Liver (tissue), 9 donors: ENCODE measurements around the gene ISCA1. TPM values are rescaled to one million over a fixed set of nuclear protein-coding genes. Genes with fewer than 3 reads are reported as not detected.

Experiments used
- DNase-seq: peaks from one replicate; pipeline ENCODE4 v3.0.0-alpha.2; 2017; ENCODE audit warnings: low spot score
- H3K27ac ChIP-seq, 2 donors: one replicate each; pipeline ENCODE4 v1.7.0; 2013; ENCODE audit warnings: inconsistent platforms in 2 of 2, low read length in 2 of 2, control low read depth in 1 of 2, low read depth in 1 of 2, mild to moderate bottlenecking in 1 of 2
- H3K27me3 ChIP-seq, 4 donors: one replicate each; pipeline versions ENCODE4 v1.6.1 to v1.7.0; 2013; ENCODE audit warnings: low read length in 3 of 4, inconsistent platforms in 1 of 4, mild to moderate bottlenecking in 1 of 4, moderate library complexity in 1 of 4; ENCODE audit not compliant: control insufficient read depth in 4 of 4, insufficient read depth in 4 of 4
- H3K36me3 ChIP-seq, 4 donors: one replicate each; pipeline versions ENCODE4 v1.6.1 to v1.7.0; 2013; ENCODE audit warnings: low read length in 3 of 4, mild to moderate bottlenecking in 3 of 4, low read depth in 1 of 4, moderate library complexity in 1 of 4; ENCODE audit not compliant: control insufficient read depth in 4 of 4, insufficient read depth in 3 of 4
- H3K4me1 ChIP-seq, 4 donors: one replicate each; pipeline versions ENCODE4 v1.6.1 to v1.7.0; 2013; ENCODE audit warnings: low read length in 3 of 4, mild to moderate bottlenecking in 3 of 4, moderate library complexity in 1 of 4; ENCODE audit not compliant: control insufficient read depth in 4 of 4, insufficient read depth in 4 of 4
- H3K4me3 ChIP-seq, 3 donors: one replicate each; pipeline versions ENCODE4 v1.6.1 to v1.7.0; 2013; ENCODE audit warnings: low read length in 3 of 3, control low read depth in 1 of 3, low read depth in 1 of 3, mild to moderate bottlenecking in 1 of 3
- H3K9ac ChIP-seq, 2 donors: one replicate each; pipeline ENCODE4 v1.7.0; 2013; ENCODE audit warnings: low read length in 2 of 2, mild to moderate bottlenecking in 2 of 2, moderate library complexity in 2 of 2, control low read depth in 1 of 2, low read depth in 1 of 2
- H3K9me3 ChIP-seq, 4 donors: one replicate each; pipeline versions ENCODE4 v1.6.1 to v1.7.0; 2013; ENCODE audit warnings: low read length in 3 of 4; ENCODE audit not compliant: control insufficient read depth in 4 of 4
- ATF3 ChIP-seq: IDR thresholded peaks from 2 replicates; pipeline ENCODE4 v1.6.1; 2016; ENCODE audit warnings: antibody characterized with exemption
- EGR1 ChIP-seq, 2 donors: IDR thresholded peaks; 2 replicates each; pipeline ENCODE4 v1.6.1; 2016 to 2018; ENCODE audit warnings: antibody characterized with exemption in 2 of 2, low read depth in 2 of 2
- FOXA1 ChIP-seq: IDR thresholded peaks from 2 replicates; pipeline ENCODE4 v1.6.1; 2016; ENCODE audit warnings: antibody characterized with exemption
- HNF4A ChIP-seq, 2 donors: conservative IDR thresholded peaks; 2 replicates each; pipeline ENCODE4 v1.6.1; 2016; ENCODE audit warnings: antibody characterized with exemption in 2 of 2, mild to moderate bottlenecking in 2 of 2
- HNF4G ChIP-seq: IDR thresholded peaks from 2 replicates; pipeline ENCODE4 v1.6.1; 2016; ENCODE audit warnings: antibody characterized with exemption
- JUND ChIP-seq, 2 donors: IDR thresholded peaks; 2 replicates each; pipeline ENCODE4 v1.6.1; 2016; ENCODE audit warnings: antibody characterized with exemption in 2 of 2
- NR2F2 ChIP-seq: IDR thresholded peaks from 2 replicates; pipeline ENCODE4 v1.6.1; 2016; ENCODE audit warnings: antibody characterized with exemption
- RAD21 ChIP-seq, 2 donors: IDR thresholded peaks; 2 replicates each; pipeline ENCODE4 v1.6.1; 2016; ENCODE audit warnings: antibody characterized with exemption in 2 of 2, mild to moderate bottlenecking in 2 of 2
- RXRA ChIP-seq, 2 donors: IDR thresholded peaks; 2 replicates each; pipeline ENCODE4 v1.6.1; 2017 to 2018; ENCODE audit warnings: antibody characterized with exemption in 2 of 2, mild to moderate bottlenecking in 1 of 2
- SP1 ChIP-seq: IDR thresholded peaks from 2 replicates; pipeline ENCODE4 v1.6.1; 2018; ENCODE audit warnings: antibody characterized with exemption, mild to moderate bottlenecking
- TAF1 ChIP-seq: conservative IDR thresholded peaks from 2 replicates; pipeline ENCODE4 v1.6.1; 2016; ENCODE audit warnings: antibody characterized with exemption, mild to moderate bottlenecking
- YY1 ChIP-seq: IDR thresholded peaks from 2 replicates; pipeline ENCODE4 v1.6.1; 2016; ENCODE audit warnings: antibody characterized with exemption, mild to moderate bottlenecking
- ZBTB33 ChIP-seq: IDR thresholded peaks from 2 replicates; pipeline ENCODE4 v1.6.1; 2016; ENCODE audit warnings: antibody characterized with exemption
- WGBS: extraction: QIAGEN DNeasy Blood & Tissue Kit; methylation state at CpG from one replicate; pipeline ENCODE4 v1.1.7; 2013; 5-methylcytosine and 5-hydroxymethylcytosine counted together
- polyA plus RNA-seq, 2 donors: library from polyadenylated mRNA; stranded (reverse) in 1 of 2; unstranded in 1 of 2; fragments of 200-250 nt in 1 of 2; fragments of >200 nt in 1 of 2; fragmentation: Nextera tagmentation in 1 of 2; extraction: Ambion mirVana in 1 of 2; gene quantifications; one replicate each; pipeline versions ENCODE4 v1.2.1 to v1.2.3, GENCODE V29; 2013 to 2015
- total RNA-seq, 2 donors: library from RNA; depleted of rRNA; stranded (reverse); fragments of >200 nt; gene quantifications; one replicate each; pipeline ENCODE4 v1.2.3, GENCODE V29; 2014
- TF ChIP-seq, protein P1 (sequence below): IDR thresholded peaks from 2 replicates; pipeline ENCODE4 v1.6.1; 2016; ENCODE audit warnings: antibody characterized with exemption, mild to moderate bottlenecking
- TF ChIP-seq, protein P2 (sequence below): fragments of 150-350 bp; IDR thresholded peaks from 2 replicates; pipeline ENCODE4 v1.5.1; 2017; ENCODE audit warnings: improper control_type of control experiment, low read depth, low read length; ENCODE audit not compliant: missing input control
- TF ChIP-seq, protein P3 (sequence below): IDR thresholded peaks from 2 replicates; pipeline ENCODE4 v1.6.1; 2016; ENCODE audit warnings: antibody characterized with exemption
- donor health status: healthy.
- donor health status: healthy.
- donor health status: healthy.
- donor health status: healthy.
- donor health status: healthy.

The ISCA1 gene
- total and polyA plus RNA-seq, 4 donors = 26.6 to 43.2 (median 27.8) TPM

DNA sequence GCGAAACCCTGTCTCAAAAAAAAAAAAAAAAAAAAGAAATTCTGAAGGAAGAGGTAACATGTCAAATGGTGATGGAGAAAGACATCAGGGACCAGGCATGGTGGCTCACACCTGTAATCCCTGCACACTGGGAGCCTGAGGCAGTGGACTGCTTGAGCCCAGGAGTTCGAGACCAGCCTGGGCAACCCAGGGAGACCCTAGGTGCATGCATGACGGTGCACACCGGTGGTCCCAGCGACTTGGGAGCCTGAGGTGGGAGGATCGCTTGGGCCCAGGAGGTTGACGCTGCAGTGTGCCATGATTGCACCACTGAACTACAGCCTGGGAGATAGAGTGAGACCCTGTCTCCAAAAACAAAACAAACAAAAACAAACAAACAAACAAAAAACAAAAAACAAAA lies 1.8 kb downstream of the ISCA1 start:
- no peak overlapping the region for H3K9ac ChIP-seq
- no peak overlapping the region for H3K27ac ChIP-seq
- no peaks in the 10 kb centered on the region for H3K27me3 ChIP-seq
- WGBS = 96% methylated on average over 7 of the region's 7 CpGs
- no peak overlapping the region for H3K4me3 ChIP-seq
- DNase-seq = no peak
- peaks cover 0 to 4% (median 1%) of the 10 kb centered on the region in 4 donors for H3K36me3 ChIP-seq
- TF ChIP-seq HNF4A (conservative IDR thresholded peaks at IDR 0.05) (no peak), JUND (IDR thresholded peaks at IDR 0.05) (no peak), RXRA (IDR thresholded peaks at IDR 0.05) (no peak), YY1 (no peak), RAD21 (IDR thresholded peaks at IDR 0.05) (no peak), SP1 (no peak), NR2F2 (no peak), TAF1 (no peak), EGR1 (IDR thresholded peaks at IDR 0.05; ENCODE audit: low read depth in 2 of 2) (no peak), ATF3 (no peak), FOXA1 (no peak)
- TF ChIP-seq, protein P1, sequence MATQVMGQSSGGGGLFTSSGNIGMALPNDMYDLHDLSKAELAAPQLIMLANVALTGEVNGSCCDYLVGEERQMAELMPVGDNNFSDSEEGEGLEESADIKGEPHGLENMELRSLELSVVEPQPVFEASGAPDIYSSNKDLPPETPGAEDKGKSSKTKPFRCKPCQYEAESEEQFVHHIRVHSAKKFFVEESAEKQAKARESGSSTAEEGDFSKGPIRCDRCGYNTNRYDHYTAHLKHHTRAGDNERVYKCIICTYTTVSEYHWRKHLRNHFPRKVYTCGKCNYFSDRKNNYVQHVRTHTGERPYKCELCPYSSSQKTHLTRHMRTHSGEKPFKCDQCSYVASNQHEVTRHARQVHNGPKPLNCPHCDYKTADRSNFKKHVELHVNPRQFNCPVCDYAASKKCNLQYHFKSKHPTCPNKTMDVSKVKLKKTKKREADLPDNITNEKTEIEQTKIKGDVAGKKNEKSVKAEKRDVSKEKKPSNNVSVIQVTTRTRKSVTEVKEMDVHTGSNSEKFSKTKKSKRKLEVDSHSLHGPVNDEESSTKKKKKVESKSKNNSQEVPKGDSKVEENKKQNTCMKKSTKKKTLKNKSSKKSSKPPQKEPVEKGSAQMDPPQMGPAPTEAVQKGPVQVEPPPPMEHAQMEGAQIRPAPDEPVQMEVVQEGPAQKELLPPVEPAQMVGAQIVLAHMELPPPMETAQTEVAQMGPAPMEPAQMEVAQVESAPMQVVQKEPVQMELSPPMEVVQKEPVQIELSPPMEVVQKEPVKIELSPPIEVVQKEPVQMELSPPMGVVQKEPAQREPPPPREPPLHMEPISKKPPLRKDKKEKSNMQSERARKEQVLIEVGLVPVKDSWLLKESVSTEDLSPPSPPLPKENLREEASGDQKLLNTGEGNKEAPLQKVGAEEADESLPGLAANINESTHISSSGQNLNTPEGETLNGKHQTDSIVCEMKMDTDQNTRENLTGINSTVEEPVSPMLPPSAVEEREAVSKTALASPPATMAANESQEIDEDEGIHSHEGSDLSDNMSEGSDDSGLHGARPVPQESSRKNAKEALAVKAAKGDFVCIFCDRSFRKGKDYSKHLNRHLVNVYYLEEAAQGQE = no peak
- H3K9me3 ChIP-seq = no peaks in the 10 kb centered on the region
- peaks cover 7 to 24% (median 20%) of the 10 kb centered on the region in 4 donors for H3K4me1 ChIP-seq

- 98% methylated on average over 3 of the region's 3 CpGs for WGBS
- Histone ChIP-seq H3K27me3 (no peaks in the 10 kb centered on the region), H3K4me1 (peaks cover 7 to 24% (median 20%) of the 10 kb centered on the region in 4 donors), H3K9me3 (no peaks in the 10 kb centered on the region), H3K27ac (no peak overlapping the region), H3K4me3 (no peak overlapping the region), H3K36me3 (peaks cover 0 to 4% (median 1%) of the 10 kb centered on the region in 4 donors), H3K9ac (no peak overlapping the region)
- no peak for TF ChIP-seq TAF1
- TF ChIP-seq HNF4G = no peak
- TF ChIP-seq NR2F2 = no peak
- TF ChIP-seq ATF3 = no peak
- no peak for TF ChIP-seq SP1
- no peak for TF ChIP-seq YY1
- TF ChIP-seq, protein P2, sequence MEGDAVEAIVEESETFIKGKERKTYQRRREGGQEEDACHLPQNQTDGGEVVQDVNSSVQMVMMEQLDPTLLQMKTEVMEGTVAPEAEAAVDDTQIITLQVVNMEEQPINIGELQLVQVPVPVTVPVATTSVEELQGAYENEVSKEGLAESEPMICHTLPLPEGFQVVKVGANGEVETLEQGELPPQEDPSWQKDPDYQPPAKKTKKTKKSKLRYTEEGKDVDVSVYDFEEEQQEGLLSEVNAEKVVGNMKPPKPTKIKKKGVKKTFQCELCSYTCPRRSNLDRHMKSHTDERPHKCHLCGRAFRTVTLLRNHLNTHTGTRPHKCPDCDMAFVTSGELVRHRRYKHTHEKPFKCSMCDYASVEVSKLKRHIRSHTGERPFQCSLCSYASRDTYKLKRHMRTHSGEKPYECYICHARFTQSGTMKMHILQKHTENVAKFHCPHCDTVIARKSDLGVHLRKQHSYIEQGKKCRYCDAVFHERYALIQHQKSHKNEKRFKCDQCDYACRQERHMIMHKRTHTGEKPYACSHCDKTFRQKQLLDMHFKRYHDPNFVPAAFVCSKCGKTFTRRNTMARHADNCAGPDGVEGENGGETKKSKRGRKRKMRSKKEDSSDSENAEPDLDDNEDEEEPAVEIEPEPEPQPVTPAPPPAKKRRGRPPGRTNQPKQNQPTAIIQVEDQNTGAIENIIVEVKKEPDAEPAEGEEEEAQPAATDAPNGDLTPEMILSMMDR = no peak
- TF ChIP-seq HNF4A (conservative IDR thresholded peaks at IDR 0.05) = no peak
- no peak for TF ChIP-seq ZBTB33
- TF ChIP-seq, protein P3, sequence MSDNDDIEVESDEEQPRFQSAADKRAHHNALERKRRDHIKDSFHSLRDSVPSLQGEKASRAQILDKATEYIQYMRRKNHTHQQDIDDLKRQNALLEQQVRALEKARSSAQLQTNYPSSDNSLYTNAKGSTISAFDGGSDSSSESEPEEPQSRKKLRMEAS = no peak
- no peak for DNase-seq
Measured at GRCh38 chr9:86279839-86280238, 2.5 kb downstream of the ISCA1 start.
